KOPT-K1 (cell line): ENCODE measurements around the gene MATR3.
"Not testable (repeated sequence)": the region's sequence is repeated elsewhere in the genome, so short reads cannot be mapped to it uniquely, and the experiment has no call there.

Source experiments
- H3K27ac ChIP-seq: fragments of 200-600 bp; sonication (generic); 2 replicates; pipeline ENCODE4 v1.5.1; 2016; ENCODE audit warnings: antibody characterized with exemption, mild to moderate bottlenecking, low read depth, low read length; ENCODE audit not compliant: poor library complexity, severe bottlenecking
- H3K36me3 ChIP-seq: fragments of 200-600 bp; sonication (generic); 2 replicates; pipeline ENCODE4 v1.5.1; 2017; ENCODE audit warnings: antibody characterized with exemption, mild to moderate bottlenecking, low read length, moderate library complexity; ENCODE audit not compliant: insufficient read depth
- H3K9me3 ChIP-seq: fragments of 200-600 bp; sonication (generic); 2 replicates; pipeline ENCODE4 v1.5.1; 2017; ENCODE audit warnings: antibody characterized with exemption, low read length, mild to moderate bottlenecking; ENCODE audit not compliant: insufficient read depth, poor library complexity, severe bottlenecking

MATR3 gene

GRCh38 chr5:139266236-139266635, 27.3 kb upstream of the MATR3 start:
- no peak overlapping the region for H3K27ac ChIP-seq
- no peaks in the 10 kb centered on the region for H3K9me3 ChIP-seq
- H3K36me3 ChIP-seq: no peaks in the 10 kb centered on the region

DNA sequence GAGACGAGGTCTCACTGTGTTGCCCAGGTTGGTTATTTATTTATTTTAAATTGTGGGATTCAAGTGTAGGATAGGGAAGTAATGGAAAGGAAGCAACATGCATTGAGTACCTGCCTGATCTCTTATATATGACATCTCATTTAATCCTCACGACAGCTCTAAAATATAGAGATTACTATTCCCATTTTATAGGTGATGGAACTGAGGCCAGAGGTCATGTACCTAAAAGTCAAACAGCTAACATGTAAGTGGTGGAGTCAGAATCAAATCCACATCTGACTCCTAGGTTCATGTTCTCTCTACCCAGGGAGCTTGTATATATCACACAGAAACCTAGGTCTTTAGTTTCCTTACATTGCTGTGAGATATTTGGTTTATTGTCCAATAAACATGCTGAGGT, 26.1 kb upstream of the MATR3 start:
- Histone ChIP-seq H3K27ac (no peak overlapping the region), H3K9me3 (no peaks in the 10 kb centered on the region), H3K36me3 (no peaks in the 10 kb centered on the region)

DNA sequence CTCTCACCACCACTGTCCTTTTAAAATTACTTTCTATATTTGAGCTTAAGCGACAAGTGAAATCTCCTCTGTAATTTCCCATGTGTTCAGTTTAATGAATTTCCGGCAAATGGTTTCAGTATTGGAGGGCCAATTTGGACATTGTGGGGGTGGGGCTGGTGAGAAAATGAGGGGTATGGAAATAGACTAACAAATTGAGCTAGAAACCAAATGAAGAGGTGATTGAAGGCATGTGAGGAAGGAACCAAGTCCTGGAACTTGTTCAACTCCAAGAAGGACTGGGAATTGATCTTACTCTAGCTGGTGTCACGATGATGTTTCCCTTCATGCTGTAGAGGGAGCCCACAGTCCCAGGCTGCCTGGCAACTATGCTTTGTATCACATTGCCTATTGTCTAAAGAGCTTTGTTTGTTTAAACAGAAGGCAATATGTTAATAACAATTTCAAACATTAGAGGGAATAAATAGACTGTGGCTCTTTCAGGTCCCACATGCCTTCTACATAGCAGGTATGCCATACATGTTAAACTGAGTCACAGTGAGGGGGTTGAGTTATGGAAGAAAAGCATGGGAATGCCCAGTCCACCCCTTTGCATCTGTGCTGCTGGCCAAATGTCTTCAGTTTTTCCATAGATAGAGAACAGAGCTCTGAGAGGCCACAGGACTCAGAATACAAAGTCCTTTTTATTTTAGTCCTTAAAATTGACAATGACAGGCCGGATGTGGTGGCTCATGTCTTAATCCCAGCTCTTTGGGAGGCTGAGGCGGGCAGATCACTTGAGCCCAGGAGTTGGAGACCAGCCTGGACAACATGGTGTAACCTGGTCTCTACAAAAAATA, 25.0 kb upstream of the MATR3 start:
- H3K27ac ChIP-seq: no peak overlapping the region
- no peaks in the 10 kb centered on the region for H3K9me3 ChIP-seq
- H3K36me3 ChIP-seq: no peaks in the 10 kb centered on the region

- not testable (repeated sequence) for H3K36me3 ChIP-seq, H3K27ac ChIP-seq, H3K9me3 ChIP-seq
These were observed 22.8 kb upstream of the MATR3 start for GRCh38 chr5:139270718-139271117.

DNA sequence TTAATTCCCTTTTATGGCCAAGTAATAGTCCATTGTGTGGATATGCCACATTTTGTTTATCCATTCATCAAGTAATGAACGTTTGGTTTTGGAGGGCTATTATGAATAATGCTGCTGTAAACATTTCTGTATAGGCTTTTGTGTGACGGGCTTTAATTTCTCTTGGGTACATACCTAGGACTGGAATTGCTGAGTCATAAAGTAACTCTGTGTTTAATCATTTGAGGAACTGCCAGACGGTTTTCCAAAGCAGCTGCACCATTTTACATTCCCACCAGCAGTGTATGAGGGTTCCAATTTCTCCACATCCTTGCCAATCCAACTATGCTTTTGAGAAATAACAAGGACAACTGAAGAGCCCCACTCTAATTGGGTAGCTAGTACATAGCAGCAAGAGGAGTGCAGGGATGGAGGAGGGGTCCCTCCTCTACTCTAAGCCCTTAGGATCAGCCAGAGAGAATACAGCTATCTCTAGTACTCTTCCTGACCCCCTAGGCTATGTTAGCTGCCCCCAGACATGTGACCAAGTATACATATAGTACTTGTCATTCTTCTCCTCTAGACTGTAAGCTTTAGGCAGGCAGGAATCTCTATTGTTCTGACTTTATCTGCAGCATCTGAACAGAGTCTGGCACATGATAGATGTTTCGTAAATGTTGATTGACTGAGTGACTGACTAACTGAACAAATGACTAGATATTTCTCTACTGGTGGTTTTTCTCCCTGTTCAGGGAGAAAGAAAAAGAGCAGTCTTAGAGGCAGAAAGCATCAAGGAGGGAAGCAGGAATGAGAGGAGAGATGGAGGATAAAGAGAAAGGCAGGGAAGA, 22.1 kb upstream of the MATR3 start:
- no peak overlapping the region for H3K27ac ChIP-seq
- no peaks in the 10 kb centered on the region for H3K9me3 ChIP-seq
- peaks cover 14% of the 10 kb centered on the region for H3K36me3 ChIP-seq

DNA sequence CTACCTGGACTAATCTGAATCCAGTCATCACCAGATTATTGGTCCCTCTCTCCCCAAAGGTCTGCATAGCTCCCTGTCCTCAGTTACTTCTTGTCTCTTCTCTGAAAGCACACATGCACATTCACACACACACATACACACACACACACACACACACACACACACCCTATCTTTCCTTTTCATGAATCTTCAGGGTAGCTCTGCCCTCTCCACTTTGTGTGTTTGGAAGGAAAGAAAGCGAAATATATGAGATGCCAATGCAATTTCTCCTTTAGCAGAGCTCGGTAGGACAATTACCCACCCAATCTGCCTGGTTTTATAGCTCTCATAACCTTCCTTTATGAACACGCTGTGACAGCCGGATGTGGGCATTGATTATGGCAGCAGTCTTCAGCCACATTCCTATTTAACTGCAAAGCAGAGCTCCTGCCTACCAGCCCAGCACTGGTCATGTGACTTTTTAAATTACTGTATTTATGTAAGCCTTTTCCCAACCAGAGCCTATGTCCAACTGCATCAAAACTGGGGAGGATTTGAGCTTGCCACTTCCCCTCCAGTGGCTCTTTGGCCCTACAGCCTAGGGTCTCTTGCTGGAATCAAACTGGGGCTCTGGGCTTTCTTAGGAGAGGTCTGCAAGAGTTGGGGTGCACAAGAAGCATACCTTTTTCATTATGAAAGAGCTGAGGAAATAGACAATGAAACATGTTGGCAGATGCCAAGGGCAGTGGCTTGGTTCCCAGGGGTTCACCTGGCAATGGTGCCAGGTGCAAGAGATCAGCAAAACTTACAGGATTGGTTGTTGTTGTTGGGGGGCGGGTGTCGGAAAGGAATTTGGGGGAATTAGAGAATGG, 20.8 kb upstream of the MATR3 start:
- H3K27ac ChIP-seq: peak overlapping the region; percentile 82
- peaks cover 27% of the 10 kb centered on the region for H3K36me3 ChIP-seq
- no peaks in the 10 kb centered on the region for H3K9me3 ChIP-seq

- Histone ChIP-seq H3K36me3 (peaks cover 32% of the 10 kb centered on the region), H3K27ac (peak overlapping the region; percentile 82), H3K9me3 (no peaks in the 10 kb centered on the region)
These were observed 20.3 kb upstream of the MATR3 start for GRCh38 chr5:139273322-139273571.

DNA sequence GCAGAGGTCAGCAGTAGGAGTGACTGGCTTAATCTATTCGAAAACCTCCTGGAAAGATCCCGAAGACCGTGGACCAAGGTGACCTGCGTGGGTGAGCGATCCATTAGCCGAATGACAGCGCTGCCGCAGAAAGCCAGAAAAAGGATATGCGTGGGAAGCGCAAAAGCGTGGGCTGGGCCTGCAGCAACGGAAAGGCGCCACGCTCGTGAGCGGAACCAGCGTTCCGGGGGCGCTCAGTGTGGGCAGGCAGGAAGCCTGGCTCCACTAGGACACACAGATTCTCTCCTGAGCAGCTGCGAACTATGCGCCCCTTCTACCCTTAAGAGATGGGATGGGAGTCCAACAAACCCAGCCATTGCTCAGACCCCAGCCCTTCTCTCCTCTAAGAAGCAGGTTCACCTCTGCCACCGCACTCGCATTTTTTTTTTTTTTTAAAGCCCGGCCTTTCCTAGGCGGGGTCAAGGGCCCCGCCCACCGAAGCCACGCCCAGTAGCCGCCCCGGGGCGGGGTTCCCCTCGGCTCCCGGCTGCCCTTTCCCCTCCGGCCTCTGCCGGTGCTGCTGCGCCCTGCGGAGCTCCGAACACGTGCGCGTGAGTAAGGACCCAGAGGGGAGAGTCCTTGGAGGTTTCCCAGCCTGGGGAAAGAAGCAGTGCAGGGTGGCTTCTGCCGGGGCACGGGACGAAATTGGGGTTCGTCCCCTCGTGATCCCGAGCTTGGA, 19.8 kb upstream of the MATR3 start:
- H3K27ac ChIP-seq: peak overlapping the region; percentile 82
- H3K36me3 ChIP-seq: peaks cover 37% of the 10 kb centered on the region
- H3K9me3 ChIP-seq: no peaks in the 10 kb centered on the region

GRCh38 chr5:139275536-139275935, 18.0 kb upstream of the MATR3 start:
- Histone ChIP-seq H3K36me3 (peaks cover 55% of the 10 kb centered on the region), H3K9me3 (no peaks in the 10 kb centered on the region), H3K27ac (peak overlapping the region; percentile 0)

- no peaks in the 10 kb centered on the region for H3K9me3 ChIP-seq
- H3K27ac ChIP-seq: no peak overlapping the region
- H3K36me3 ChIP-seq: peaks cover 59% of the 10 kb centered on the region
These were observed 17.6 kb upstream of the MATR3 start for GRCh38 chr5:139275956-139276355.

- Histone ChIP-seq H3K27ac (no peak overlapping the region), H3K9me3 (no peaks in the 10 kb centered on the region), H3K36me3 (peaks cover 64% of the 10 kb centered on the region)
These were observed 17.1 kb upstream of the MATR3 start for GRCh38 chr5:139276426-139276825.

DNA sequence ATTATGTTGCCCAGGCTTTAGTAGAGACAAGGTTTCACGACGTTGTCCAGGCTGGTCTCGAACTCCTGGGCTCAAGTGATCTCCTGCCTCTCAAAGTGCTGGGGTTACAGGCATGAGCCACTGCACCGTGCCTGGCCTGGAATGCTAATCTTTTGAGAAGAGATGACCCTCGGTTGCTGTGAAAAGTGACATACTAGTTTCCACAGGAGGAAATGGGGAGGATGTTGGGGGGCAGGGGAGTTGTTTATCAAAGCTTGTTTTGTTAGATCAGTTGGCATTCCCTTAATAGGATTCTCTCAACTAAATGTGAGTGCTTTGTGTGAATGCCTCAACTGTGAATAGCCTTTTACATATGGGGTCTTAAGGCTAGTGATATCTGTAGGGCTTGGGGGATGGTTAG, 16.4 kb upstream of the MATR3 start:
- no peak overlapping the region for H3K27ac ChIP-seq
- H3K36me3 ChIP-seq: peaks cover 71% of the 10 kb centered on the region
- H3K9me3 ChIP-seq: no peaks in the 10 kb centered on the region

DNA sequence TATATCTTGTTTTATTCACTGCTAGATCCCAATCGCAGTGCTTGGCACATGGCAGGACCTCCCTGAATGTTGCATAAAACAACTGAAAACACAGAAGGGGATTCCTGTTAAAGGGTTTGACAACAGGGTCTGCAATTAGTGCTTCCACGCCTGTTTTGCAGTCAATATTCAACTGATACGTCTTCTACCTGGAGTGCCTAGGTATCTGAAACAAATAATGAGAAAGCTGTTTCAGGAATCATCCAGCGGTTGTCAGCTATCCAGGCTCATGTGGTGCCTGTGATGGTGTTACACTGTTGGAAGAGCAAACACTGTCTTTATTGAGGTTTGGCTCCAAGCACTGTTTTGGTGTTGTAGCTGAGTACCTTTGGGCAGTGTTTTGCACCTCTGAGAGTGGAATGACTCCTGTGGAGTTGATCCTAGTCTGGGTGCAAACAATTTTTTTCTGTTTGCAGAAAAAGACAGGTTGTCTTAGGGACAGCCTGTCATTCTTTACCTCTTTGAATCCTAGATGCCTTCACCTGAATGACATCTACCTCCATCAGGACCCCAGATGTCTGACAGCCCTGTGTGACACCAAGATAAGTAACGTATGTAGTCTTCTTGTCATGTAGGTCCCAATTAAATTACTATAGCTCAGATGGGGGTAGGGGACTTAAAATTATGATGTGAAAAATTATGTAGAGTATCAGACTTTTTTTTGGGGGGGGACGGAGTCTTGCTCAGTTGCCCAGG, 14.8 kb upstream of the MATR3 start:
- Histone ChIP-seq H3K27ac (no peak overlapping the region), H3K36me3 (peaks cover 87% of the 10 kb centered on the region), H3K9me3 (no peaks in the 10 kb centered on the region)

- Histone ChIP-seq H3K36me3 (peaks cover 100% of the 10 kb centered on the region), H3K27ac (no peak overlapping the region), H3K9me3 (no peaks in the 10 kb centered on the region)
These were observed 11.4 kb upstream of the MATR3 start for GRCh38 chr5:139282197-139282557.
